Endothelial cell (in vitro differentiated cells): ENCODE data around the gene TTC7B. TPM values are rescaled to one million over a fixed set of nuclear protein-coding genes. Genes with fewer than 3 reads are reported as not detected.

Source experiments
- DNase-seq: peaks from one replicate; pipeline ENCODE4 v3.0.0; 2021; ENCODE audit warnings: low spot score
- H3K27ac Mint-ChIP-seq: one replicate; pipeline ENCODE4 v1.8.0; 2021; ENCODE audit warnings: mixed read lengths, inconsistent platforms; ENCODE audit not compliant: unreplicated experiment
- H3K27me3 Mint-ChIP-seq: one replicate; pipeline ENCODE4 v1.8.0; 2021; ENCODE audit warnings: mild to moderate bottlenecking, moderate library complexity, mixed read lengths, inconsistent platforms; ENCODE audit not compliant: unreplicated experiment
- H3K36me3 Mint-ChIP-seq: one replicate; pipeline ENCODE4 v1.8.0; 2021; ENCODE audit warnings: mild to moderate bottlenecking, low read depth, mixed read lengths, inconsistent platforms; ENCODE audit not compliant: unreplicated experiment
- H3K4me1 Mint-ChIP-seq: one replicate; pipeline ENCODE4 v1.8.0; 2021; ENCODE audit warnings: mild to moderate bottlenecking, mixed read lengths, inconsistent platforms; ENCODE audit not compliant: unreplicated experiment
- H3K4me3 Mint-ChIP-seq: one replicate; pipeline ENCODE4 v1.8.0; 2021; ENCODE audit warnings: mild to moderate bottlenecking, mixed read lengths, inconsistent platforms; ENCODE audit not compliant: unreplicated experiment
- H3K9me3 Mint-ChIP-seq: one replicate; pipeline ENCODE4 v1.8.0; 2021; ENCODE audit warnings: mixed read lengths, inconsistent platforms; ENCODE audit not compliant: unreplicated experiment
- CTCF ChIP-seq: fragments of 200-600 bp; sonication (generic); IDR thresholded peaks from one replicate; pipeline ENCODE4 v1.5.0; 2021; ENCODE audit warnings: antibody characterized with exemption; ENCODE audit not compliant: unreplicated experiment
- total RNA-seq: library from RNA; stranded (reverse); fragmentation: NEBNext Ultra II Directional; extraction: Animal tissue kit (Norgen Biotek cat#: 25700); gene quantifications from one replicate; pipeline ENCODE4 v1.2.1, GENCODE V29; 2021; ENCODE audit not compliant: unreplicated experiment

TTC7B gene
- total RNA-seq, 1 donor from 2014 or later = 93.5 TPM

DNA sequence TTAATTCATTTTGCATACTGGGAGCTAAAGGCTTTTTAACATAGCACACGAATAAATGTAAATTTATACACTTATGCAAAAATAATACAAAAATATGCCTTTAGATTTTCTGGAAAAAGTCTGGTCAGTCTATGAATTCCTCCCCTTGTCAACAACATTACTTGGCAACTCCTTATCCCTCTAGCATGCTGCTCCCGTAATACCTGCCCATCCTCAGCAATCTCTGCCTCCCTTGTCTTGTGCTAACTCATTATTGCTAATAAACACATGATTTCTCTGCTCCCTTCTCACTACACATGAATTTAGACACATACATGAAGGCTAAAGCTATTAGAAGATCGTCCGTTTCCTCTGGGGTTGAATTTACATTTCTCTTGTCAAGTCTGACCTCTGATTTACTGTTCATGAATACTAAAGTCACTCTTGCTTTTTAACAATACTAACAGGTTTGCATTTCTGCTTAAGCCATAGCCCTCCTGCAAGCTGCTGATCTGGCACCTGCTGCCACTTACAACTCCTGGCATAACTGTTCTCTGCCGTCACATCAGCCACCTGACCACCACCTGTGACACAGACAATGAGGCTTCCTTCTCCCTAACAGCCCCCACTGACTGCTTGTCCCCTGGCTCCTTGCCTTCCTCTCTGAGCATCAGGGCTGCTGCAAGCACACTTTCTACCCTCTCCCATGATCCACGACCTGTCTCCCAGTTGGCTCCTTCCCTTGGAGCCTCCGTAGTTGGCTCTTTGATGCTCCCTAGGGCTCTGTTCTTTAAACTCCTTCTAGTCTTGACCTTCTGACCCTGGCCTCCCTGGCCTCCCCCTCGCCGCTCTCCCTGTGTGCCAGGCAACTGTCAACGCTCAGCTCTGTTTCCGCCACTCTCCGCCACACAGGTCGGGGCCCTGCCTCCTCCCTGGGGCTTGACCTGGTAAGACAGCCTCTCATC is 241.8 kb downstream of the TTC7B start:
- no peak for DNase-seq
- Mint-ChIP-seq H3K4me3 (no peak overlapping the region), H3K27ac (no peak overlapping the region), H3K9me3 (no peaks in the 10 kb centered on the region), H3K4me1 (no peaks in the 10 kb centered on the region), H3K36me3 (peaks cover 27% of the 10 kb centered on the region), H3K27me3 (peaks cover 4% of the 10 kb centered on the region)
- TF ChIP-seq CTCF = no peak

- H3K4me3 Mint-ChIP-seq = no peak overlapping the region
- H3K4me1 Mint-ChIP-seq = no peaks in the 10 kb centered on the region
- peak overlapping the region; percentile 12 for H3K27ac Mint-ChIP-seq
Measured at GRCh38 chr14:90573385-90574105, 242.7 kb downstream of the TTC7B start.

GRCh38 chr14:90572441-90573150 is 243.6 kb downstream of the TTC7B start:
- DNase-seq = no peak
- Mint-ChIP-seq H3K27ac (no peak overlapping the region), H3K4me3 (no peak overlapping the region), H3K9me3 (no peaks in the 10 kb centered on the region), H3K36me3 (peaks cover 29% of the 10 kb centered on the region), H3K4me1 (no peaks in the 10 kb centered on the region), H3K27me3 (peaks cover 2% of the 10 kb centered on the region)
- TF ChIP-seq CTCF = no peak

More at GRCh38 chr14:90573385-90574105, 242.7 kb downstream of the TTC7B start:
- no peak for DNase-seq
- no peaks in the 10 kb centered on the region for H3K9me3 Mint-ChIP-seq
- peaks cover 24% of the 10 kb centered on the region for H3K36me3 Mint-ChIP-seq
- peaks cover 2% of the 10 kb centered on the region for H3K27me3 Mint-ChIP-seq
- TF ChIP-seq CTCF = no peak

DNA sequence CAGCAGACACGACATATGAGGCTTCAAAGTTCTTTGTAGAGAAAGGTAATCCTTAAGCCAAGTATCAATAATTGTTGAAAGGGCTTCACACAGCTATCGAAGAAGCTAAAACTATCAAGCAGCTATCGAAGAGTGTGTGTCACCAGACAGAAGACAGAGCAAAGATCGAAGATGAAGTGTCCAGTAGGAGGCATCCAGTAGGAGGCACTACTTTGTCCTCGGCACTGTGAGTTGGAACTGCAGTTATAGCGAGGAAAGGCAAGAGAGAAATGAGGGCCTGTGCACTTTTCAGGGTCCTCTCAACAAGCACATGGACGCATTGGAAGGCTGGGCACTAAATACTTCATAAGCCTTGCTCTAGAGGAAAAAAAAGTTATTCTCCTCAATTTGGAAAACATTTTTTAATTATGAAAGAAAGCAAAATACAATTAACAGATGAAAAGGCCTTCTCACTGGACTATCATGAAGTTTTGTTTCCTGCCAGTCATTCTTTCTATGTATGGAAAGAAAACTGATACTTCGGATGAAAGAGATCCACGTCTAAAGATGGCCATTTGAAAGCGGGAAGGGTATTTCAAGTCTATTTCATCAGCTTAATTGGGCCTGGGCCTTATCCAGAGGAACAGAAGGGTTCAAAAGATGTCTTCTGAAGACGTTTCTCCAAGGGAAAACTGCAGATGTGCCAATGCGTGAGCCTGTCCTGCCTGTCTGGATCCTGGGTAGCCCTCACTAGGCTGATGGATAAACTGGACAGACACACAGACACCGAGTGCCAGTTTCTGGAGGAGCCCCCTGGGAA is 244.9 kb downstream of the TTC7B start:
- Mint-ChIP-seq H3K27ac (no peak overlapping the region), H3K36me3 (peaks cover 33% of the 10 kb centered on the region), H3K4me3 (no peak overlapping the region), H3K4me1 (no peaks in the 10 kb centered on the region), H3K9me3 (no peaks in the 10 kb centered on the region), H3K27me3 (peaks cover 3% of the 10 kb centered on the region)
- TF ChIP-seq CTCF = no peak
- DNase-seq = no peak
